Esophagus muscularis mucosa (tissue), 4 donors: Measurements from ENCODE around the gene C6orf89. TPM values are rescaled to one million over a fixed set of nuclear protein-coding genes. Genes with fewer than 3 reads are reported as not detected.

ENCODE experiments used
- DNase-seq: peaks from one replicate; pipeline ENCODE4 v3.0.0-alpha.2; 2017; ENCODE audit errors: extremely low spot score
- H3K27ac ChIP-seq, 4 donors: fragments of 200-600 bp; sonication (generic); replicated peaks in 1 of 4; 1 replicate in 3 of 4; 2 replicates in 1 of 4; pipeline ENCODE4 v1.5.1; 2016 to 2019; ENCODE audit warnings: mild to moderate bottlenecking in 1 of 4
- H3K27me3 ChIP-seq, 4 donors: fragments of 200-600 bp; sonication (generic); one replicate each; pipeline versions ENCODE4 v1.5.1 to v1.6.0; 2016 to 2019
- H3K36me3 ChIP-seq, 4 donors: fragments of 200-600 bp; sonication (generic); one replicate each; pipeline ENCODE4 v1.5.1; 2016 to 2019
- H3K4me1 ChIP-seq, 4 donors: fragments of 200-600 bp; sonication (generic); one replicate each; pipeline ENCODE4 v1.5.1; 2016 to 2019
- H3K4me3 ChIP-seq, 4 donors: fragments of 200-600 bp; sonication (generic); 1 replicate in 2 of 4; 2 replicates in 2 of 4; pipeline ENCODE4 v1.5.1; 2016 to 2019; ENCODE audit warnings: mild to moderate bottlenecking in 4 of 4, moderate library complexity in 1 of 4
- H3K9me3 ChIP-seq, 4 donors: fragments of 200-600 bp; sonication (generic); 1 replicate in 3 of 4; 2 replicates in 1 of 4; pipeline ENCODE4 v1.5.1; 2016 to 2019
- CTCF ChIP-seq, 3 experiments: fragments of 200-600 bp in 2 of 3; fragments of 450-650 bp in 1 of 3; sonication (generic) in 2 of 3; IDR thresholded peaks; one replicate each; pipeline ENCODE4 v1.5.1; 2017 to 2019; ENCODE audit warnings: antibody characterized with exemption in 3 of 3, mild to moderate bottlenecking in 2 of 3, moderate library complexity in 1 of 3
- EP300 ChIP-seq: sonication (generic); formaldehyde crosslinking; IDR thresholded peaks from one replicate; pipeline ENCODE4 v1.6.1; 2017; ENCODE audit warnings: antibody characterized with exemption
- POLR2A ChIP-seq: fragments of 450-650 bp; IDR thresholded peaks from one replicate; pipeline ENCODE4 v1.6.1; 2017; ENCODE audit warnings: antibody characterized with exemption, moderate library complexity, mild to moderate bottlenecking, low read depth
- POLR2AphosphoS5 ChIP-seq, 2 donors: sonication (generic); formaldehyde crosslinking; IDR thresholded peaks; one replicate each; pipeline ENCODE4 v1.6.1; 2017; ENCODE audit warnings: antibody characterized with exemption in 2 of 2
- WGBS: methylation state at CpG from one replicate; pipeline ENCODE4 v1.1.5; 2018; 5-methylcytosine and 5-hydroxymethylcytosine counted together
- intact Hi-C: fragments of 100-400 bp; cut with DNase I; formaldehyde crosslinking; loops from one replicate; pipeline ENCODE4 v1.15.1; 2023
- total RNA-seq, 4 donors: library from RNA; depleted of rRNA; stranded (reverse); fragments of >200 nt; gene quantifications; one replicate each; pipeline versions ENCODE4 v1.1.0 to v1.2.1, GENCODE V29; 2016

Gene C6orf89
- total RNA-seq, 4 donors from 2014 or later, result 56.5 to 66.2 (median 59.0) TPM

DNA sequence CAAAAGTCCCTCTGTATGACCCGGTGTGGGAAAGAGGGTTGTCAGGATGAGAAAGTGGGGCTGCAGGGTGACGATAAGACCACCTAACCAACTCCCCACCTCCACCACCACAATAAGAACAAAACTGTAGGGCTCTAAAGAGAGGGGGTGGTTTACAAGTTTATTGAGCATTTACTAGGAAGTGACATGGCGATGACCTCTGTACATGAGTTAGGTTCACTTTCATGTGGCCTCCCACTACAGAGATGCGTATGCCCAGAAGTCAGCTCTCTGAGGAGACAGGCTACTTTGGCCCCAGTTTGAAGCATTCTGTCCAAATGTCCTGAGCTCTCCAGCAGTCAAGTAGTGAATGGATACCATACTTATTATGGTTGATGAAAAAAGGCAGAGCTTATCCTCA, 40.1 kb downstream of the C6orf89 start:
- Histone ChIP-seq H3K27ac (no peak overlapping the region), H3K9me3 (no peaks in the 10 kb centered on the region), H3K27me3 (no peaks in the 10 kb centered on the region), H3K4me1 (peaks cover 18 to 48% (median 37%) of the 10 kb centered on the region in 4 donors), H3K36me3 (peaks cover 22 to 50% (median 44%) of the 10 kb centered on the region in 4 donors), H3K4me3 (no peak overlapping the region)
- no peak for DNase-seq
- 96% methylated on average over 4 of the region's 4 CpGs for WGBS
- intact Hi-C loops, result no loop called here
- TF ChIP-seq CTCF (IDR thresholded peaks at IDR 0.05) (no peak), EP300 (no peak), POLR2A (no peak), POLR2AphosphoS5 (IDR thresholded peaks at IDR 0.05) (no peak)

DNA sequence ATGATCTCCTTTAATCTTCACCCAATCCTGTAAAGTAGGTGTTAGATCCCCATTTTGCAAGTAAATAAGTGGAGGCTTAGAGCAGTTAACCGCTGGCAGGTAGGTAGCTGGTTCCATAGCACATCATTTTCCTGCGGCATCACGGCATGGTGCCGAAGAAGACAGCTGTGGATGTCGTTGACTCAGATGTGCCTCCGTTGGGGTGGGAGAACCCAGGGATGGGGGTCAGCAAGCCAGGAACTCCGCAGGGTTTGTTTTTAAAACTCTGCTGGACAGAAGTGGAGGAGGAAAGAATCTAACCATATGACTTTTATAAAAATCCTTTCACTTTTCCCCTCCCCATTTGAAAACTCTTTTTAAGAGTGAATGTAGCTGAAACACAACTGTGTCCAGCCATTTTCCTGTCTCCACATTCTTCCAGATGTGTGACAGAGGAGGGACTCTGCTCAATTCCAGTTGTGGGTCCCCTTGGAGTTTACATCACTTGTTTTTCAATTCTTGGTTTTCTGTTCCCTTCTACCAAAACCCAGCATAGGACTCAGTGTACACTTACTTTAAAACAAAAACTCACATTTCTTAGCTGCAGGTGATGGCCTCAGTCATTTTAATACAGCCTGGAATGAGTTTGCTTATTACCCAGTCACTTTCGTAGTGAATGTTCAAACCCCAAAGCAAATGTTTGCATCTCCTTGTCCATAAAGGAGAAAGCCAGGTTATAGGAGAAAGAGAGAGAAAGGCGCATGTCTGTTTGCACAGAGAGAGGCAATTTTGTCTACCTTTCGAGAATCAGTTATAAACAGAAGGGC, 41.2 kb downstream of the C6orf89 start:
- Histone ChIP-seq H3K4me3 (no peak overlapping the region), H3K9me3 (no peaks in the 10 kb centered on the region), H3K4me1 (peaks cover 18 to 43% (median 37%) of the 10 kb centered on the region in 4 donors), H3K36me3 (peaks cover 11 to 39% (median 35%) of the 10 kb centered on the region in 4 donors), H3K27me3 (no peaks in the 10 kb centered on the region), H3K27ac (peak overlapping the region; percentile 32 to 64 (median 52))
- intact Hi-C loops, result no loop called here
- DNase-seq, result no peak
- 70% methylated on average over 10 of the region's 10 CpGs for WGBS
- TF ChIP-seq CTCF (IDR thresholded peaks at IDR 0.05), result no peak
- TF ChIP-seq EP300, result no peak
- TF ChIP-seq POLR2A, result no peak
- TF ChIP-seq POLR2AphosphoS5 (IDR thresholded peaks at IDR 0.05), result no peak

- no peaks in the 10 kb centered on the region for H3K9me3 ChIP-seq
- H3K27me3 ChIP-seq, result no peaks in the 10 kb centered on the region
- H3K27ac ChIP-seq, result peak overlapping the region; percentile 32 to 64 (median 52)
- intact Hi-C loops, result no loop called here
- TF ChIP-seq EP300 (no peak), POLR2AphosphoS5 (IDR thresholded peaks at IDR 0.05) (peak; percentile 41 to 48), POLR2A (no peak)
- H3K36me3 ChIP-seq, result peaks cover 10 to 32% (median 30%) of the 10 kb centered on the region in 4 donors
- 38% methylated on average over 12 of the region's 13 CpGs for WGBS
- no peak for DNase-seq
- H3K4me1 ChIP-seq, result peaks cover 18 to 43% (median 37%) of the 10 kb centered on the region in 4 donors
- H3K4me3 ChIP-seq, result no peak overlapping the region
Measured at GRCh38 chr6:36927691-36928546, 42.2 kb downstream of the C6orf89 start.

GRCh38 chr6:36928547-36928918, 42.8 kb downstream of the C6orf89 start:
- intact Hi-C loops, result no loop called here
- no peak for DNase-seq
- peaks cover 18 to 43% (median 37%) of the 10 kb centered on the region in 4 donors for H3K4me1 ChIP-seq
- no peak for TF ChIP-seq EP300
- TF ChIP-seq POLR2AphosphoS5 (IDR thresholded peaks at IDR 0.05), result no peak
- TF ChIP-seq CTCF (IDR thresholded peaks at IDR 0.05), result no peak
- no peak for TF ChIP-seq POLR2A
- WGBS, result 65% methylated on average over 7 of the region's 7 CpGs
- no peaks in the 10 kb centered on the region for H3K27me3 ChIP-seq
- H3K36me3 ChIP-seq, result peaks cover 5 to 25% (median 24%) of the 10 kb centered on the region in 4 donors
- peak overlapping the region; percentile 32 to 64 (median 52) for H3K27ac ChIP-seq
- no peaks in the 10 kb centered on the region for H3K9me3 ChIP-seq
- H3K4me3 ChIP-seq, result no peak overlapping the region

DNA sequence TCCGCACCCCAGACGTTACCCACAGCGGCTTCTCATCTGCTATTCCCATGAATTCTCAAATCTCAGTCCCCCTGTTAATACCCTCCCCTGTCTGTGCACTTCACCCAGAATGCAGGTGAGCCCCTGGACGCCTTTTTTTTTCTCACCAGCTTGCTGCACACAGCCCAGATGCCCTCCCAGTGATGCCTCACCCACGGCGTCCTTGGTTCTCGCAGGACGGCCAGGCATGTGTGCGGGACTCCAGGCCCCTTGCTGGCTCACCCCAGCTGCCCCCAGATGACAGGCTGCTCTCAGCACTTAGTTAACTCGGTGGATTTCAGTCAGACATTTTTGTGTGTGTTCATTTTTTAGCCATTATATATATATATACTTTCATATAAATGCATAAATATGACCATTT, 43.4 kb downstream of the C6orf89 start:
- peaks cover 18 to 43% (median 37%) of the 10 kb centered on the region in 4 donors for H3K4me1 ChIP-seq
- no peak for DNase-seq
- no peaks in the 10 kb centered on the region for H3K9me3 ChIP-seq
- 88% methylated on average over 10 of the region's 10 CpGs for WGBS
- H3K36me3 ChIP-seq, result peaks cover 3 to 19% (median 18%) of the 10 kb centered on the region in 4 donors
- TF ChIP-seq CTCF (IDR thresholded peaks at IDR 0.05), result no peak
- no peak for TF ChIP-seq POLR2AphosphoS5 (IDR thresholded peaks at IDR 0.05)
- TF ChIP-seq POLR2A, result no peak
- TF ChIP-seq EP300, result no peak
- no peaks in the 10 kb centered on the region for H3K27me3 ChIP-seq
- no peak overlapping the region for H3K4me3 ChIP-seq
- intact Hi-C loops, result no loop called here
- peak overlapping the region in 2 of 4 donors; percentile 42 to 64 for H3K27ac ChIP-seq
